NCI-H1436 (cell line): Measurements from ENCODE around the gene GARNL3.

Experiments used
- DNase-seq: peaks from one replicate; lab custom pipeline; 2025; lab: John Stamatoyannopoulos, UW

Gene GARNL3

GRCh38 chr9:127279717-127280285, 15.2 kb downstream of the GARNL3 start:
- DNase-seq, result peak; percentile 1

GRCh38 chr9:127280880-127281660, 16.5 kb downstream of the GARNL3 start:
- no peak for DNase-seq

- DNase-seq, result no peak
Observed at GRCh38 chr9:127281891-127282290, 17.3 kb downstream of the GARNL3 start.

DNA sequence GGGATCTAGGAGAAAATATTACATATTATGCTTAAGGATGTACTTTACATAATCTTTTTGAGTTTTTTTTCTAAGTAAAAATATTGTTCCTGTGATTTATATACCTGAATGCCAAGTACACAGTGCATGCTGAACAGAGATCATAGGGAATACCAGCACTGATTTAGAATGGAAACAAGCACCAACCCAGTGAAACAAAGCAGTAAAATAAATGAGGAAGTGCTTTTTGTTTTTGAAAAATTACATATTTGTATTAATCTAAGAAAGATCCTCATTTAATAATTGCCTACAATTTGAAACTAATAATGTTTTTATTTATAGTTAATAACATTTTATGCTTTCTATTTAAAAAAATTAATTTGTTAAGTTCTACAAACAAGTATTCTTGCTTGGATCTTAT, 18.0 kb downstream of the GARNL3 start:
- DNase-seq, result no peak

DNA sequence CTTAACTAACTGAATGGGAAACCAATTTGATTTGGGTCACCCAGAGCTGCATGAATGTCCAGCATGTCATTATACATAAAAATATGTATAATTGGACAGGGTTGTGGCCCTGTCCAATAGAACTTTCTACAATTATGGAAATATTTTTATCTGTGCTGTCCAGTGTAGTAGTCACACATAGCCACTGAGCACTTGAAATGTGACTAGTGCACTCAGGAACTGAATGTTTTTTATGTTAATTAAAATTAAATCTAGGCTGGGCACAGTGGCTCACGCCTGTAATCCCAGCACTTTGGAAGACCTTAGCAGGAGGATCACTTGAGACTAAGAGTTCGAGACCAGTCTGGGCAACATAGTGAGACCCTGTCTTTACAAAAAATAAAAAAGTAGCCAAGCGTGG, 18.6 kb downstream of the GARNL3 start:
- DNase-seq, result no peak

DNA sequence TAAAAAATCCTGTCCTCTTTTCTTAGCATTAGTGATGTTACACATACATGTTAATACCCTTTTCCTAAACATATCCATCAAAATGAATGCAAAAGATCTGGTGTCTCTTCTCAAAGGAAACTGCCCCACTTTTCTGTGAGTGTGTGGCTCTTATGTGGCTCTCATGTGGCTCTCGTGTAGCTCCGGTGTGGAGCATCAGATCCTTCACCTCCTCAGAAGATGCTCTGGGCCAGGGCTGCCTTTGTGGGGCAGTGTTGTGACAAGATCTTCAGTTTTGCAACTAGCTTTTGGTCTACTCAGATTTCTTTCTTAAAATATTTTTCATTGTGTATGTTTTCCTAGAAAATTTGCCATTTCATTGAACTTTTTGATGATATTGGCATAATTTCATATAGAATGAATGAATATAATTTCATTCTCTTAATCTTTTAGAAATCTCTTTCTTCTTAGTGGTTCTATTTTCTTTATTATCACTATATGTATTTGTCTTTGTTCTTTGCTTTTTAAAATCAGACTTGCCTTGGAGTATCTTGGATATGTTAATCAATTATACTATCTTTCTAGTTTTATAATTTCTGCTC, 19.4 kb downstream of the GARNL3 start:
- DNase-seq, result no peak

GRCh38 chr9:127285965-127286364, 21.4 kb downstream of the GARNL3 start:
- DNase-seq, result no peak

DNA sequence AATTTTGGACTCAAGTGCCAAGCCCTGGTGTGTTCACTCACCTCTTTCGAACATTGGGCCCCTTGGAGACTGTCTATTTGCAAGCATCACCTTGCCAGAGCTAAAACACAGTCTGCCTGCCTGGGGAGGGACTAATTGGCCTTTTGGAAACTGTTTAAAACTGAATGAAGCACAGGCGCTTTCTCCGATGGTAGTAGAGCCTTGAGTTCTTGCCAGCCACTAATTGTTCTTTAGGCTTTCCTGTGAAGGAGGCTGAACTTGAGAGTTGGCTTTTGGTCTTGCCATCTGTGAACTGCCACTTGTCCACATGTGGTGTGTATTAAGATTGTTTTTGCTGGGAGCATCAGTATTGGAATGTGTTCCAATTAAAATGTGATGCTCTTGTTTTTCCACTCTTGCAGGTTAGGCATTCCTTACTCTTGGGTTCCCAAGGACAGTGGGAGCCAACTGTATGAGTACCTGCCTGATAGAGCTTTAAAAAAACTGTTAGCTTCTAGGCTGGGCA, 26.0 kb downstream of the GARNL3 start:
- DNase-seq, result no peak

- no peak for DNase-seq
Observed at GRCh38 chr9:127291246-127291778, 26.7 kb downstream of the GARNL3 start.

GRCh38 chr9:127292415-127292814, 27.8 kb downstream of the GARNL3 start:
- DNase-seq, result no peak

GRCh38 chr9:127293328-127293727, 28.8 kb downstream of the GARNL3 start:
- no peak for DNase-seq

GRCh38 chr9:127293767-127294166, 29.2 kb downstream of the GARNL3 start:
- DNase-seq, result no peak

GRCh38 chr9:127295005-127295404, 30.4 kb downstream of the GARNL3 start:
- DNase-seq, result no peak

- DNase-seq, result no peak
Observed at GRCh38 chr9:127300886-127301447, 36.4 kb downstream of the GARNL3 start.

- DNase-seq, result no peak
Observed at GRCh38 chr9:127303830-127304229, 39.3 kb downstream of the GARNL3 start.

DNA sequence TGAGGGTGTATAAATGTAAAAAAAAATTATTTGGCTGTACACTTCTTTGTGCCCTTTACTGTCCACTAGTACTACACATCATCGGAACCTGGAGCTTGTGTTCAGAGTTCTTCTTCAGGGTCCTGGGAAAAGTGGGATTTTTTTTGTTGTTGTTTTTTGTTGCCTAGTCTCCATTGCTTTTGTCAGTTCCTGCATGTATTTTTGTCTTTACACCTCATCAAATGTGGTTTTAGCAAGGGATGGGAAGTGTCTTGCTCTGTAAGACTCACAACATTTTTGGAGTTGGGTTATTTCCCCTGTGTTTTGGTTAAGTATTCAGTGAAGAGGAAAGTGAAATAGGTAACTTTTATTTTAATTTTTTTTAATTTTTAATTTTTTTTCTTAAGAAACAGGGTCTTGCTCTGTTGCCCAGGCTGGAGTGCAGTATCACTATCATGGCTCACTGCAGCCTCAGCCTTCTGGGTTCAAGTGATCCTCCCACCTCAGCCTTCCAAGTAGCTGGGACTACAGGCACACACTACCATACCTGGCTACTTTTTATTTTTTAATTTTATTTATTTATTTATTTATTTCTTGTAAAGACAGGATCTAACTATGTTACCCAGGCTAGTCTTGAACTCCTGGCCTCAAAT, 40.7 kb downstream of the GARNL3 start:
- DNase-seq, result no peak

- DNase-seq, result no peak
Observed at GRCh38 chr9:127305838-127306226, 41.3 kb downstream of the GARNL3 start.

- no peak for DNase-seq
Observed at GRCh38 chr9:127307802-127308201, 43.2 kb downstream of the GARNL3 start.

- DNase-seq, result no peak
Observed at GRCh38 chr9:127308652-127309434, 44.3 kb downstream of the GARNL3 start.

GRCh38 chr9:127309715-127310114, 45.1 kb downstream of the GARNL3 start:
- DNase-seq, result no peak

- peak; percentile 9 for DNase-seq
Observed at GRCh38 chr9:127311239-127311741, 46.7 kb downstream of the GARNL3 start.
